ENCODE results near the gene SDHB.

Gene SDHB

DNA sequence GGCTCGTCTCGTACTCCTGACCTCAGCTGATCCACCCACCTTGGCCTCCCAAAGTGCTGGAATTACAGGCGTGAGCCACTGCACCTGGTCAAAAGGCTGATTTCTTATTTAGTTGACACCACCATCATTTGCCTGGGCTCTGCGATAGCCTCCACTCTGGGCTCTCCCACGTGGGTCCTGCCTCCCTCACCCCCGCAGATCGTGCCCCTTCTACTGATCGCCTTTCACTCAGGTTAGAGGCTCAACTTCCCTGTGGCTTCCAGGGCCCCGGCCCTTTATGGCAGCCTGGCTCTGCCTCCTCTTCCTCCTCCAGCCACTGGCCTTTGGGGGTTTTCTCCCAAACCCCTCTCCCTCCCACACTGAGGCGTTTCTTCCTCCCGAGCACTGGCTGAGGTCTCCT is 70.9 kb downstream of the SDHB start:
- Histone ChIP-seq H3K23ac (ENCODE audit: low read length in 2 of 2) (no peak overlapping the region), H3K4me1 (ENCODE audit: control insufficient read depth, insufficient read depth, low read depth, low read length) (peaks cover 32% of the 10 kb centered on the region), H2BK15ac (ENCODE audit: low read depth, poor library complexity, severe bottlenecking) (no peak overlapping the region), H4K8ac (ENCODE audit: low read length) (no peak overlapping the region), H3K4me3 (ENCODE audit: insufficient read depth in 1 of 2, low read depth in 1 of 2, low read length in 2 of 2) (no peak overlapping the region), H3K9me3 (ENCODE audit: control insufficient read depth, low read length) (no peaks in the 10 kb centered on the region), H3K4ac (ENCODE audit: low read depth in 1 of 2, low read length in 2 of 2) (no peak overlapping the region), H2AFZ (ENCODE audit: low read depth, low read length) (no peak overlapping the region), H3K36me3 (ENCODE audit: control insufficient read depth in 1 of 2, insufficient read depth in 2 of 2, low read depth in 1 of 2, low read length in 2 of 2) (peaks cover 13 to 46% of the 10 kb centered on the region in 2 experiments), H3K27ac (ENCODE audit: low read length, poor library complexity, severe bottlenecking) (no peak overlapping the region), H4K91ac (ENCODE audit: low read length) (no peak overlapping the region), H3K4me2 (ENCODE audit: low read length, poor library complexity, severe bottlenecking) (no peak overlapping the region), H3K18ac (ENCODE audit: low read depth in 1 of 2, low read length in 2 of 2) (no peak overlapping the region), H2AK5ac (ENCODE audit: low read length, severe bottlenecking) (no peak overlapping the region), H2BK12ac (ENCODE audit: low read length in 2 of 2) (no peak overlapping the region), H2BK120ac (ENCODE audit: low read depth, low read length) (no peak overlapping the region), H3K14ac (ENCODE audit: low read length in 2 of 2) (no peak overlapping the region), H3K9ac (ENCODE audit: low read length) (peak overlapping the region; percentile 48), H2BK5ac (ENCODE audit: low read depth, low read length, poor library complexity, severe bottlenecking) (no peak overlapping the region), H3K79me1 (replicated peaks; ENCODE audit: low read length, poor library complexity, severe bottlenecking) (peaks cover 2% of the 10 kb centered on the region), H3K27me3 (ENCODE audit: control insufficient read depth in 1 of 2, insufficient read depth in 1 of 2, low read length in 2 of 2) (no peaks in the 10 kb centered on the region)
- 87% methylated on average over 11 of the region's 11 CpGs for whole genome bisulfite sequencing
- DNase-seq, result no peak

DNA sequence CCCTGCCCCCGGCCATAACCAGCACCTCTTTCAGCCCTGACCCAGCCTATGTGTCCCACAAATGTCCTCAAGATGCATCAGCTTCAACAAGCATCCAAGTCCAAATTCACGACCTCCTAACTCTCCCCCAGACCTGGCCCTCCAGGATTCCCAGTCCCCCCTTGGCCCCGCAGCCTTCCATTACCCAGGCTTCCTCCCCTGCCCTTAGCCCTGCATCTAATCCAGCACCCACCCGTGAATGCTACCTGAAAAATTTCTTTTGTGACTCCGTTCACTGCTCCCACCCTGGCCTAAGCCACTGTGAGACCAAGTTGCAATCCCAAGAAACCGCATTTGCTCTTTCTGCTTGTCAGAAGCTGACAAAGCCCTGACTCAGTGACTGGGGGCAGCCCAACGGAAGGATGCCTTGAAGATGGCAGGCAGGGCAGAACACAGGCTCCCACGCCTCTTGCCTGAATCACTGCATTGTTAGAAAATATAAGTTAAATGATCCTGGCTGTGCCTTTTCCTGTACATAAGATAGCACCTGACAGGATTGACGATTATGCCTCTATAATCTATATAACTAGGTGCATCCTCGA is 72.5 kb downstream of the SDHB start:
- Histone ChIP-seq H3K4me3 (ENCODE audit: insufficient read depth in 1 of 2, low read depth in 1 of 2, low read length in 2 of 2) (peak overlapping the region in 1 of 2 experiments; percentile 98), H3K9me3 (ENCODE audit: control insufficient read depth, low read length) (no peaks in the 10 kb centered on the region), H2BK120ac (ENCODE audit: low read depth, low read length) (no peak overlapping the region), H2AK5ac (ENCODE audit: low read length, severe bottlenecking) (peak overlapping the region; percentile 86), H3K9ac (ENCODE audit: low read length) (peak overlapping the region; percentile 94), H3K27ac (ENCODE audit: low read length, poor library complexity, severe bottlenecking) (peak overlapping the region; percentile 57), H3K4ac (ENCODE audit: low read depth in 1 of 2, low read length in 2 of 2) (peak overlapping the region in 1 of 2 experiments; percentile 56), H3K4me2 (ENCODE audit: low read length, poor library complexity, severe bottlenecking) (no peak overlapping the region), H2BK5ac (ENCODE audit: low read depth, low read length, poor library complexity, severe bottlenecking) (peak overlapping the region; percentile 32), H3K23ac (ENCODE audit: low read length in 2 of 2) (peak overlapping the region in 1 of 2 experiments; percentile 14), H3K79me1 (replicated peaks; ENCODE audit: low read length, poor library complexity, severe bottlenecking) (peaks cover 7% of the 10 kb centered on the region), H3K18ac (ENCODE audit: low read depth in 1 of 2, low read length in 2 of 2) (peak overlapping the region in 1 of 2 experiments; percentile 86), H3K4me1 (ENCODE audit: control insufficient read depth, insufficient read depth, low read depth, low read length) (peaks cover 45% of the 10 kb centered on the region), H3K27me3 (ENCODE audit: control insufficient read depth in 1 of 2, insufficient read depth in 1 of 2, low read length in 2 of 2) (no peaks in the 10 kb centered on the region), H4K8ac (ENCODE audit: low read length) (peak overlapping the region; percentile 41), H2AFZ (ENCODE audit: low read depth, low read length) (peak overlapping the region; percentile 18), H2BK15ac (ENCODE audit: low read depth, poor library complexity, severe bottlenecking) (no peak overlapping the region), H3K14ac (ENCODE audit: low read length in 2 of 2) (peak overlapping the region in 1 of 2 experiments; percentile 18), H4K91ac (ENCODE audit: low read length) (peak overlapping the region; percentile 37), H2BK12ac (ENCODE audit: low read length in 2 of 2) (peak overlapping the region in 1 of 2 experiments; percentile 80), H3K36me3 (ENCODE audit: control insufficient read depth in 1 of 2, insufficient read depth in 2 of 2, low read depth in 1 of 2, low read length in 2 of 2) (peaks cover 21 to 46% of the 10 kb centered on the region in 2 experiments)
- peak; percentile 82 for DNase-seq
- whole genome bisulfite sequencing, result 60% methylated on average over 10 of the region's 10 CpGs

DNA sequence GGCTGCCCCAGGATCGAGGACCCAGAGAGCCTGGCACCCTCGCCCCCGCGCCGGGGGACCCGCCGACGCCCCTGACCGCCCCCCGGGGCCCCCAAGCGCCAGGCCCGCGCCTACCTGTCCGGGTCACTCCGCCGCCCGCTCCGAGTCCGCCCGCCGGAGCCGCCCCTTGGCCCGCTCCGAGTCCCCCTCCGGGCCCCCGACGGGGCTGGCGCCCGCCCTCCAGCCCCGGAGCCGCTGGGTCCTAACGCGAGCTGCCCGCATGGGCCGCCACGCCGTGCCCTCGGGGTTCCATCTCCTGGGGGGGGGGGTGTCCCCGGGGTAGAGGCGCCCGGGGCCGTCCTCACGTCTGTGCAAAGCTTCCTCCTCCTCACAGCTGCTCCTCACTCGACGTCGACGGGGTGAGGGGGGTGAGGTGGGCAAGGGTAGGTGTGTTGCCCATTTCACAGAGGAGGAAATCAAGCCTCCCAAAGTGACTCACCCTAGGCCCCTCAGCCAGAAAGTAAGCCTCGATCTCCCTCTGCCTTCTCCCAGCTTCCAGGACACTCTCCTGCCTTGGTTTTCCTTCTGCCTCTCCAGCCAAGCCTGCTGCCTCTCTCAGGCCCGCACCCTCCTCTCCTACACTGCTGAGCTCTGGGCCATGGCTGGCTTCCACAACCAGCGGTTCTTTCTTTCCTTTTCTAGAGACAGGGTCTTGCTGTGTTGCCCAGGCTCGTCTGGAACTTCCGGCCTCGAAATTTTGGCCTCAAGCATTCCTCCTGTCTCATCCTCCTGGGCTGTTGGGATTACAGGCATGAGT is 73.2 kb downstream of the SDHB start, which contains the start of gene MFAP2:
Gene MFAP2, minus strand, starts transcription at position 148 of the 796 bp plus-strand sequence. CDS start 2,347 bp downstream, outside the sequence.
- Histone ChIP-seq H3K23ac (ENCODE audit: low read length in 2 of 2) (peak within 1 kb of the TSS in 1 of 2 experiments; percentile 94), H2BK15ac (ENCODE audit: low read depth, poor library complexity, severe bottlenecking) (peak within 1 kb of the TSS; percentile 26), H2BK120ac (ENCODE audit: low read depth, low read length) (peak within 1 kb of the TSS; percentile 95), H3K27ac (ENCODE audit: low read length, poor library complexity, severe bottlenecking) (peak within 1 kb of the TSS; percentile 60), H3K9ac (ENCODE audit: low read length) (peak within 1 kb of the TSS; percentile 94), H3K4me3 (ENCODE audit: insufficient read depth in 1 of 2, low read depth in 1 of 2, low read length in 2 of 2) (peak within 1 kb of the TSS; percentile 79 to 98), H3K18ac (ENCODE audit: low read depth in 1 of 2, low read length in 2 of 2) (peak within 1 kb of the TSS; percentile 53 to 90), H2AK5ac (ENCODE audit: low read length, severe bottlenecking) (peak within 1 kb of the TSS; percentile 86), H3K14ac (ENCODE audit: low read length in 2 of 2) (peak within 1 kb of the TSS; percentile 0 to 71), H2BK5ac (ENCODE audit: low read depth, low read length, poor library complexity, severe bottlenecking) (peak within 1 kb of the TSS; percentile 46), H2BK12ac (ENCODE audit: low read length in 2 of 2) (peak within 1 kb of the TSS; percentile 86 to 90), H3K4me1 (ENCODE audit: control insufficient read depth, insufficient read depth, low read depth, low read length) (peaks cover 51% of the 10 kb centered on the region), H3K36me3 (ENCODE audit: control insufficient read depth in 1 of 2, insufficient read depth in 2 of 2, low read depth in 1 of 2, low read length in 2 of 2) (peaks cover 28 to 46% of the 10 kb centered on the region in 2 experiments), H3K9me3 (ENCODE audit: control insufficient read depth, low read length) (no peaks in the 10 kb centered on the region), H3K4ac (ENCODE audit: low read depth in 1 of 2, low read length in 2 of 2) (peak within 1 kb of the TSS; percentile 80 to 90), H3K4me2 (ENCODE audit: low read length, poor library complexity, severe bottlenecking) (peak within 1 kb of the TSS; percentile 76), H3K27me3 (ENCODE audit: control insufficient read depth in 1 of 2, insufficient read depth in 1 of 2, low read length in 2 of 2) (no peaks in the 10 kb centered on the region), H2AFZ (ENCODE audit: low read depth, low read length) (peak within 1 kb of the TSS; percentile 18), H4K91ac (ENCODE audit: low read length) (peak within 1 kb of the TSS; percentile 83), H4K8ac (ENCODE audit: low read length) (peak within 1 kb of the TSS; percentile 41), H3K79me1 (replicated peaks; ENCODE audit: low read length, poor library complexity, severe bottlenecking) (peaks cover 10% of the 10 kb centered on the region)
- DNase-seq, result peak; percentile 40
- WGBS, result 12% methylated on average over 29 of the region's 53 CpGs

Measured in mesenchymal stem cell (in vitro differentiated cells and primary cell).